SK-N-SH (cell line): ENCODE data around the gene SMIM12. TPM values are rescaled to one million over a fixed set of nuclear protein-coding genes. Genes with fewer than 3 reads are reported as not detected.

Experiments used
- CTCF ChIA-PET: fragments of 300-600, 350-600 bp; formaldehyde crosslinking; extraction: SDS; loops from one replicate; lab custom pipeline; 2021; lab: Yijun Ruan, JAX
- POLR2A ChIA-PET: fragments of 350-600 bp; sonication (Branson Sonifier 250); formaldehyde crosslinking; extraction: SDS; loops from one replicate; lab custom pipeline; 2020; ENCODE audit warnings: antibody characterized with exemption, inconsistent platforms; lab: Yijun Ruan, JAX
- DNase-seq: peaks from one replicate; pipeline ENCODE4 v3.0.0; 2012
- H2AFZ ChIP-seq: fragments of 200-600 bp; sonication (generic); 2 replicates; pipeline ENCODE4 v1.8.1; 2016; ENCODE audit warnings: antibody characterized with exemption, mild to moderate bottlenecking, low read depth
- H3F3A ChIP-seq: fragments of 200-600 bp; sonication (generic); replicated peaks from 2 replicates; pipeline ENCODE3; 2016; ENCODE audit warnings: antibody characterized with exemption, mild to moderate bottlenecking; ENCODE audit not compliant: insufficient read depth
- H3K27ac ChIP-seq, 2 experiments: fragments of 200-500 bp in 1 of 2; fragments of 200-600 bp in 1 of 2; sonication (Bioruptor generic) in 1 of 2; sonication (generic), shearing (Covaris generic) in 1 of 2; 2 replicates each; pipeline versions ENCODE4 v1.5.1 to v1.6.1; 2014 to 2016; ENCODE audit warnings: low read depth in 2 of 2, inconsistent platforms in 1 of 2, low read length in 1 of 2, mild to moderate bottlenecking in 1 of 2, mixed read lengths in 1 of 2
- H3K27me3 ChIP-seq: fragments of 200-600 bp; sonication (generic), shearing (Covaris generic); 2 replicates; pipeline ENCODE4 v1.6.1; 2016; ENCODE audit warnings: mixed run types; ENCODE audit not compliant: insufficient read depth
- H3K36me3 ChIP-seq, 2 experiments: fragments of 200-500 bp in 1 of 2; fragments of 200-600 bp in 1 of 2; sonication (Bioruptor generic) in 1 of 2; sonication (generic) in 1 of 2; replicated peaks in 1 of 2; 2 replicates each; pipeline versions ENCODE3 to v1.5.1; 2014 to 2016; ENCODE audit warnings: low read length in 1 of 2, mild to moderate bottlenecking in 1 of 2; ENCODE audit not compliant: insufficient read depth in 2 of 2, control insufficient read depth in 1 of 2
- H3K4me1 ChIP-seq, 2 experiments: fragments of 200-500 bp in 1 of 2; fragments of 200-600 bp in 1 of 2; sonication (Bioruptor generic) in 1 of 2; sonication (generic), shearing (Covaris generic) in 1 of 2; 2 replicates each; pipeline versions ENCODE4 v1.5.1 to v1.6.1; 2014 to 2016; ENCODE audit warnings: low read depth in 1 of 2, low read length in 1 of 2, mixed run types in 1 of 2; ENCODE audit not compliant: insufficient read depth in 2 of 2, control insufficient read depth in 1 of 2
- H3K4me2 ChIP-seq: fragments of 200-600 bp; sonication (generic), shearing (Covaris generic); 2 replicates; pipeline ENCODE4 v1.6.1; 2017; ENCODE audit warnings: mixed run types
- H3K4me3 ChIP-seq, 2 experiments: fragments of 200-500 bp in 1 of 2; fragments of 200-600 bp in 1 of 2; sonication (Bioruptor generic) in 1 of 2; sonication (generic), shearing (Covaris generic) in 1 of 2; 2 replicates each; pipeline versions ENCODE4 v1.5.1 to v1.8.1; 2014 to 2016; ENCODE audit warnings: low read depth in 2 of 2, inconsistent platforms in 1 of 2, low read length in 1 of 2, mild to moderate bottlenecking in 1 of 2, mixed read lengths in 1 of 2, moderate library complexity in 1 of 2
- H3K79me2 ChIP-seq: fragments of 200-600 bp; sonication (generic); 2 replicates; pipeline ENCODE4 v1.8.1; 2017; ENCODE audit warnings: mild to moderate bottlenecking; ENCODE audit not compliant: insufficient read depth
- H3K9ac ChIP-seq: fragments of 200-600 bp; sonication (generic); 2 replicates; pipeline ENCODE4 v1.6.1; 2017; ENCODE audit warnings: mixed run types
- H3K9me2 ChIP-seq: fragments of 200-600 bp; sonication (generic); 2 replicates; pipeline ENCODE4 v1.6.1; 2017; ENCODE audit warnings: mixed run types
- H3K9me3 ChIP-seq: fragments of 200-600 bp; sonication (generic); 2 replicates; pipeline ENCODE4 v1.6.1; 2017; ENCODE audit warnings: mixed run types, mild to moderate bottlenecking, moderate library complexity
- H4K20me1 ChIP-seq: fragments of 200-600 bp; sonication (generic); 2 replicates; pipeline ENCODE4 v1.6.1; 2017; ENCODE audit warnings: mild to moderate bottlenecking, mixed run types; ENCODE audit not compliant: insufficient read depth
- CHD2 ChIP-seq: fragments of 150-350 bp; IDR thresholded peaks from 2 replicates; pipeline ENCODE4 v1.6.1; 2018; ENCODE audit warnings: low read length; ENCODE audit not compliant: partially characterized antibody
- CTCF ChIP-seq: fragments of 200-600 bp; sonication (generic); IDR thresholded peaks from 2 replicates; pipeline ENCODE4 v1.6.1; 2017; ENCODE audit warnings: antibody characterized with exemption, mild to moderate bottlenecking, moderate library complexity
- ELF1 ChIP-seq: IDR thresholded peaks from 2 replicates; pipeline ENCODE4 v1.4.0; 2012
- EZH2phosphoT487 ChIP-seq: fragments of 200-600 bp; sonication (generic); IDR thresholded peaks from 2 replicates; pipeline ENCODE4 v1.6.1; 2017; ENCODE audit warnings: low read depth, mixed run types, mild to moderate bottlenecking, antibody characterized with exemption, moderate library complexity, borderline replicate concordance
- GABPA ChIP-seq: IDR thresholded peaks from 2 replicates; pipeline ENCODE4 v1.4.0; 2012; ENCODE audit warnings: low read depth, mild to moderate bottlenecking
- IRF3 ChIP-seq: fragments of 150-350 bp; IDR thresholded peaks from 2 replicates; pipeline ENCODE4 v1.6.1; 2016; ENCODE audit warnings: mild to moderate bottlenecking, low read depth, low read length
- MAX ChIP-seq: IDR thresholded peaks from 2 replicates; pipeline ENCODE4 v1.4.0; 2012; ENCODE audit warnings: low read depth
- MEF2A ChIP-seq: IDR thresholded peaks from 2 replicates; pipeline ENCODE4 v1.4.0; 2012; ENCODE audit warnings: low read depth, borderline replicate concordance
- MXI1 ChIP-seq: IDR thresholded peaks from 2 replicates; pipeline ENCODE4 v1.6.1; 2012; ENCODE audit warnings: mild to moderate bottlenecking, low read depth, low read length, improper control_type of control experiment
- RAD21 ChIP-seq: IDR thresholded peaks from 2 replicates; pipeline ENCODE4 v1.6.1; 2012; ENCODE audit warnings: mild to moderate bottlenecking, low read length
- REST ChIP-seq: IDR thresholded peaks from 2 replicates; pipeline ENCODE4 v1.6.1; 2012; ENCODE audit warnings: mild to moderate bottlenecking, low read depth, low read length, moderate library complexity
- RFX5 ChIP-seq: IDR thresholded peaks from 2 replicates; pipeline ENCODE4 v1.6.1; 2012; ENCODE audit warnings: mild to moderate bottlenecking, improper control_type of control experiment, low read length
- TCF12 ChIP-seq: IDR thresholded peaks from 2 replicates; pipeline ENCODE4 v1.4.0; 2012
- YY1 ChIP-seq: IDR thresholded peaks from 2 replicates; pipeline ENCODE4 v1.4.0; 2012; ENCODE audit warnings: low read depth, mild to moderate bottlenecking
- WGBS: methylation state at CpG from one replicate; pipeline ENCODE4 v1.1.6; 2017; ENCODE audit warnings: low lambda C conversion rate; 5-methylcytosine and 5-hydroxymethylcytosine counted together
- polyA plus RNA-seq, 3 experiments: library from polyadenylated mRNA; depleted of rRNA; stranded (reverse); fragments of >200 nt; gene quantifications; 2 replicates each; pipeline ENCODE4 v1.2.3, GENCODE V29; 2012

SMIM12 gene
- polyA plus RNA-seq, 1 of the 3 experiments (the other 2 are of a cell fraction): 42.3 TPM

- Histone ChIP-seq H3K9me3 (no peaks in the 10 kb centered on the region), H3K9ac (no peak overlapping the region), H3K27me3 (no peaks in the 10 kb centered on the region), H3F3A (no peaks in the 10 kb centered on the region), H3K27ac (no peak overlapping the region), H4K20me1 (no peaks in the 10 kb centered on the region), H3K79me2 (no peaks in the 10 kb centered on the region), H2AFZ (no peak overlapping the region), H3K4me2 (no peak overlapping the region), H3K4me3 (no peak overlapping the region), H3K9me2 (no peaks in the 10 kb centered on the region), H3K36me3 (no peaks in the 10 kb centered on the region), H3K4me1 (peaks cover 0 to 3% of the 10 kb centered on the region in 2 experiments; a peak in 1 of 4 replicates)
- TF ChIP-seq IRF3 (no peak), MAX (no peak), REST (no peak), CTCF (no peak), MXI1 (no peak), CHD2 (no peak), YY1 (no peak), ELF1 (no peak), TCF12 (no peak), EZH2phosphoT487 (no peak), RAD21 (no peak), RFX5 (no peak), MEF2A (no peak), GABPA (no peak)
- 45% methylated on average over 13 of the region's 13 CpGs for WGBS
- DNase-seq: no peak
- ChIA-PET CTCF (interaction anchor here (1.0 kb wide), 1 partner anchor 41 kb away, joined by 3 read pairs; the partner anchor contains the start of gene SMIM12), POLR2A (no interaction called here)
These were observed 41.4 kb upstream of the SMIM12 start for GRCh38 chr1:34900775-34901502.
